Stomach (tissue), 4 donors: ENCODE results near the gene BICRA.

Experiments used
- CTCF ChIP-seq, 7 experiments: fragments of 450-650 bp in 4 of 7; fragments of 200-600 bp in 3 of 7; sonication (generic) in 3 of 7; IDR thresholded peaks; one replicate each; pipeline ENCODE4 v1.5.1; 2016 to 2019; ENCODE audit warnings: antibody characterized with exemption in 7 of 7, control low read depth in 2 of 7, mild to moderate bottlenecking in 1 of 7
- POLR2A ChIP-seq, 4 donors: fragments of 450-650 bp; IDR thresholded peaks; one replicate each; pipeline ENCODE4 v1.6.1; 2016; ENCODE audit warnings: antibody characterized with exemption in 4 of 4, control low read depth in 2 of 4, mild to moderate bottlenecking in 1 of 4, moderate library complexity in 1 of 4

GRCh38 chr19:47729799-47730520 is 121.0 kb downstream of the BICRA start:
- TF ChIP-seq POLR2A (IDR thresholded peaks at IDR 0.05) (no peak), CTCF (IDR thresholded peaks at IDR 0.05) (no peak)
